ENCODE data around the gene REG4. TPM values are rescaled to one million over a fixed set of nuclear protein-coding genes. Genes with fewer than 3 reads are reported as not detected.
"Not testable (repeated sequence)": the region's sequence is repeated elsewhere in the genome, so short reads cannot be mapped to it uniquely, and the experiment has no call there.

The REG4 gene
- total RNA-seq, 3 donors from 2014 or later = 1.6 to 36.1 (median 9.3) TPM

DNA sequence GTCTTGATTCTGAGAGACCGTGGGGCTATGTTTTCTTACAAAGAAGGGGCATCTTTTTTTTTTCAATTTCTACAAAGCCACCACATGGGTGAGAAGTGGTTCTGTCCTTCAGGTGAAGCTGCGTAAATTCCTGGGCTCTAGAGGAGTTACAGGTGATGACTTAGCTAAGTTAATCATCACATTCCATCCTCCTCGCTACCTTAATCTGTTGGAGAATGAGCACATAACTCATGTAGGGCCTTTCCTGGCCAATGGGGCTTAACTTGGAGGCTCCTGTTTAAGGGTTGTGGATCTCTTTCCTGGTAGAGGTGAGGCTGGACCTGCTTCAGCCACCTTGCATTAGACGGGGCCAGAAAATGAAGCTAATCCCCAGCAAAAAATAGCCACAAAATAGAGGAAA is 19.9 kb downstream of the REG4 start:
- no peak for DNase-seq
- Histone ChIP-seq H3K4me3 (no peak overlapping the region), H3K36me3 (ENCODE audit: low read depth) (no peaks in the 10 kb centered on the region), H3K9me3 (no peaks in the 10 kb centered on the region), H3K4me1 (ENCODE audit: low read depth) (peaks cover 24% of the 10 kb centered on the region)
- intact Hi-C loops (cut with DNase I, micrococcal nuclease) = no loop called here
- TF ChIP-seq, protein P1, sequence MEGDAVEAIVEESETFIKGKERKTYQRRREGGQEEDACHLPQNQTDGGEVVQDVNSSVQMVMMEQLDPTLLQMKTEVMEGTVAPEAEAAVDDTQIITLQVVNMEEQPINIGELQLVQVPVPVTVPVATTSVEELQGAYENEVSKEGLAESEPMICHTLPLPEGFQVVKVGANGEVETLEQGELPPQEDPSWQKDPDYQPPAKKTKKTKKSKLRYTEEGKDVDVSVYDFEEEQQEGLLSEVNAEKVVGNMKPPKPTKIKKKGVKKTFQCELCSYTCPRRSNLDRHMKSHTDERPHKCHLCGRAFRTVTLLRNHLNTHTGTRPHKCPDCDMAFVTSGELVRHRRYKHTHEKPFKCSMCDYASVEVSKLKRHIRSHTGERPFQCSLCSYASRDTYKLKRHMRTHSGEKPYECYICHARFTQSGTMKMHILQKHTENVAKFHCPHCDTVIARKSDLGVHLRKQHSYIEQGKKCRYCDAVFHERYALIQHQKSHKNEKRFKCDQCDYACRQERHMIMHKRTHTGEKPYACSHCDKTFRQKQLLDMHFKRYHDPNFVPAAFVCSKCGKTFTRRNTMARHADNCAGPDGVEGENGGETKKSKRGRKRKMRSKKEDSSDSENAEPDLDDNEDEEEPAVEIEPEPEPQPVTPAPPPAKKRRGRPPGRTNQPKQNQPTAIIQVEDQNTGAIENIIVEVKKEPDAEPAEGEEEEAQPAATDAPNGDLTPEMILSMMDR (IDR thresholded peaks at IDR 0.05) = no peak
- ATAC-seq = peak; percentile 6

GRCh38 chr1:119790451-119791198 is 20.6 kb downstream of the REG4 start:
- intact Hi-C loops (cut with DNase I, micrococcal nuclease) = no loop called here
- peak in 1 of 3 donors; percentile 63 for DNase-seq
- Histone ChIP-seq H3K4me1 (ENCODE audit: low read depth) (peaks cover 24% of the 10 kb centered on the region), H3K36me3 (ENCODE audit: low read depth) (no peaks in the 10 kb centered on the region), H3K9me3 (no peaks in the 10 kb centered on the region), H3K4me3 (no peak overlapping the region)
- TF ChIP-seq, protein P1 (IDR thresholded peaks at IDR 0.05) = no peak
- peak; percentile 68 for ATAC-seq

DNA sequence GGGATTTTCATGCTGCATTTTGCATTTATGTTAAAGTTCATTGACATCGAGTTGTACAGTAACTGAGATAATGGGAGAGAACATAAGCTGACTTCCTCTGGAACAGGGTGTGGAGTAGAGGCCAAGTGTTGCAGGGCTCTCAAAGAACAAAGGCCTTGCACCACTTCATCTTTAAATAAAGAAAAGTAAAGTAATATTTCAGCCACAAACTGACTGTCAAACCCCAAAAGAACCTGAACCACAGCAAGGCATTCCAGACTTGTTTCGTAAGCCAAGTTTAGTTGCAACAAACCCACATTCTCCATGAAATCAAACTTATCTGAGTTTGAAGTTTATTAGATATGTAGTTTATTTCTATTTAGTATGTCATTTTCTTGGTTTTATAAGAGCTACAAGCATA is 23.5 kb downstream of the REG4 start:
- Histone ChIP-seq H3K4me1 (ENCODE audit: low read depth) (peaks cover 35% of the 10 kb centered on the region), H3K9me3 (no peaks in the 10 kb centered on the region), H3K4me3 (no peak overlapping the region), H3K36me3 (ENCODE audit: low read depth) (no peaks in the 10 kb centered on the region)
- DNase-seq (no peak), ATAC-seq (peak; percentile 79)
- TF ChIP-seq, protein P1 (IDR thresholded peaks at IDR 0.05) = no peak
- intact Hi-C loops (cut with DNase I, micrococcal nuclease) = no loop called here

DNA sequence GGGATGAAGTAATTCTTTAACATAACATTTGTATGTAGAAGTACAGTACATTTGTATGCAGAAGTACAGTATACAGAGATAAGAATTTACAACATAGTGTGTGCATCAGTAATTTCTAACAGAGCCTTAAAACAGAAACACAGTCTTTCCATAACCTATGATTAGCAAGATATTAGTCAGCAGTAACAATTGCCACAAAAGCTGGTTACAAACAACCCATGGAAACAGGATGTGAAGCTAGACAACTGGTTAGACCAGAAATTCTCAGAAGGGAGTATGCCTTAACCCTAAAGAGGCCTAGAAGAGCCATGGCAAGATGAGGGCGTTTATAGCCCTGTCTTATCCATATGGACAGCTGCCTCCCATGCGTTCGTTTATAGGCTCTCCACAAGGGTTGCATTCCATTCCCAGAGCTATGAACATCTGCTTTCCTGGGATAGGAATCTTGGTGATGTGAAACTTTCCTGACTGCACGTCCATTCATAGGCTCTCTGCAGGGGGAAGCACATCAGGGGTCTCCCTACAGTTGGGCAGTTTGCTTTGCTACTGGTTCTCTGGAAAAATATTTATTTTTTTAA is 24.7 kb downstream of the REG4 start:
- H3K9me3 ChIP-seq; ATAC-seq; intact Hi-C loops (cut with DNase I, micrococcal nuclease); H3K4me3 ChIP-seq; H3K36me3 ChIP-seq (ENCODE audit: low read depth); DNase-seq: not testable (repeated sequence)
- H3K4me1 ChIP-seq (ENCODE audit: low read depth) = peaks cover 35% of the 10 kb centered on the region

GRCh38 chr1:119786046-119786445 is 25.2 kb downstream of the REG4 start:
- H3K4me1 ChIP-seq (ENCODE audit: low read depth) = peaks cover 35% of the 10 kb centered on the region
- ATAC-seq; H3K4me3 ChIP-seq; H3K36me3 ChIP-seq (ENCODE audit: low read depth); intact Hi-C loops (cut with DNase I, micrococcal nuclease); H3K9me3 ChIP-seq: not testable (repeated sequence)
- peak in 1 of 3 donors; percentile 28 for DNase-seq

- Histone ChIP-seq H3K4me3 (no peak overlapping the region), H3K9me3 (no peaks in the 10 kb centered on the region), H3K4me1 (ENCODE audit: low read depth) (peaks cover 33% of the 10 kb centered on the region), H3K36me3 (ENCODE audit: low read depth) (no peaks in the 10 kb centered on the region)
- intact Hi-C loops (cut with DNase I, micrococcal nuclease) = no loop called here
- DNase-seq (peak in 2 of 3 donors; percentile 64 to 76), ATAC-seq (peak; percentile 52)
- TF ChIP-seq, protein P1 (IDR thresholded peaks at IDR 0.05) = no peak
These were observed 27.0 kb downstream of the REG4 start for GRCh38 chr1:119784191-119784781.

Data from mucosa of descending colon (tissue), 3 donors.